GM12875 (cell line): ENCODE data around the gene RFT1.

Source experiments
- H3K4me3 ChIP-seq: one replicate; pipeline ENCODE4 v1.5.1; 2011; ENCODE audit warnings: low read depth, low read length, control low read depth
- TF ChIP-seq, protein P1 (sequence below): IDR thresholded peaks from 2 replicates; pipeline ENCODE4 v1.5.1; 2011; ENCODE audit warnings: low read depth, mild to moderate bottlenecking, control low read depth, inconsistent platforms, low read length, moderate library complexity, borderline replicate concordance; ENCODE audit not compliant: insufficient read depth

The RFT1 gene

DNA sequence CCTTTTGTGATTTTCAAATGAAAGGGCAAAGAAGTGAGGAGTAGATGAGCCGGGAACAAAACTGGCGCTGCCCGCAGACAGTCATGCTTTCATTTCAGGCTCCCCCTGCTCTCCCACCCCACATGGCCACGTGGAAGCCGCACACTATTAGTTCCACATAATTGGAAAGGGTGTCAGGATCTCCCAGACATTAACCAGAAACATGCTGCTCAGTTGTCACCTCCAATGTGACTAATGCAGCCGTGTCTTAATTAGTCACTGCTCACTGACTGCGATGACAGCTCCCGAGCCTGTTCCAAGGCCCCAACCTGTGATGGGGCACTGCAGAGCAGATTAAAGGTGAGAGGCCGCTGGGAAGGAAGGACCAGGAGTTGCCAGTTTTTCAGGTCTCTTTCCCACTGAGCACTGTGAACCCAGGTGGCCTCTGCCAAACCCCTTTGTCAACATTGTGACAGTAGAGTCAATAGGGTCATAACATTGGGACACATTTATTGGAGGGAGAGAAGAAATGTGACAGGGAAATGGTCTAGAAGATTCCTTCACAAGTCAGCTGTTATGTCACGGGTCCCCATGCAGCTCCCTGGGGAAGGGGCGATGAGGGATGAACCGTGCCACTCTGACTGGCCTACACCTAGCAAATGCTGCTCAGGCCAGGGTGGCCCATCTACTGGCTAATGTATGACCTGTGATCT is 45.8 kb downstream of the RFT1 start:
- no peak overlapping the region for H3K4me3 ChIP-seq
- TF ChIP-seq, protein P1, sequence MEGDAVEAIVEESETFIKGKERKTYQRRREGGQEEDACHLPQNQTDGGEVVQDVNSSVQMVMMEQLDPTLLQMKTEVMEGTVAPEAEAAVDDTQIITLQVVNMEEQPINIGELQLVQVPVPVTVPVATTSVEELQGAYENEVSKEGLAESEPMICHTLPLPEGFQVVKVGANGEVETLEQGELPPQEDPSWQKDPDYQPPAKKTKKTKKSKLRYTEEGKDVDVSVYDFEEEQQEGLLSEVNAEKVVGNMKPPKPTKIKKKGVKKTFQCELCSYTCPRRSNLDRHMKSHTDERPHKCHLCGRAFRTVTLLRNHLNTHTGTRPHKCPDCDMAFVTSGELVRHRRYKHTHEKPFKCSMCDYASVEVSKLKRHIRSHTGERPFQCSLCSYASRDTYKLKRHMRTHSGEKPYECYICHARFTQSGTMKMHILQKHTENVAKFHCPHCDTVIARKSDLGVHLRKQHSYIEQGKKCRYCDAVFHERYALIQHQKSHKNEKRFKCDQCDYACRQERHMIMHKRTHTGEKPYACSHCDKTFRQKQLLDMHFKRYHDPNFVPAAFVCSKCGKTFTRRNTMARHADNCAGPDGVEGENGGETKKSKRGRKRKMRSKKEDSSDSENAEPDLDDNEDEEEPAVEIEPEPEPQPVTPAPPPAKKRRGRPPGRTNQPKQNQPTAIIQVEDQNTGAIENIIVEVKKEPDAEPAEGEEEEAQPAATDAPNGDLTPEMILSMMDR, result no peak

DNA sequence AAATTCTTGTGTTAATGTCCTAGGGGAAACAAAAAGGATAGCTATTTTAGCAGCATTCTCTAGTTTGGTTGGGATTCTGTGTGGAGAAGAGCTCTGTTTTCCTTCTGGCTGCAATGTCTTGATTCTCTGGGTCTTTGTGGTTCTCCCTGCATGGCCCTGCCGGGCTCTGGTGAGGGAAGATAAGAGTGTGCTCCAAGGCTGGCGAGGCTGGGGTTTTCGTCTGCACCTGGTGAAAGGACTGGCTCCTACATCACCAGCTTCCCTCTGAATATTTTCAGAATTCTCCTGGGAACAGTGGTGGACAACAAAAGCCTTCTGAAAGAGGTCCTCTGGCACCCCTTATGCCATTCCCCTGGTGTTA is 46.3 kb downstream of the RFT1 start:
- no peak overlapping the region for H3K4me3 ChIP-seq
- TF ChIP-seq, protein P1, result no peak

DNA sequence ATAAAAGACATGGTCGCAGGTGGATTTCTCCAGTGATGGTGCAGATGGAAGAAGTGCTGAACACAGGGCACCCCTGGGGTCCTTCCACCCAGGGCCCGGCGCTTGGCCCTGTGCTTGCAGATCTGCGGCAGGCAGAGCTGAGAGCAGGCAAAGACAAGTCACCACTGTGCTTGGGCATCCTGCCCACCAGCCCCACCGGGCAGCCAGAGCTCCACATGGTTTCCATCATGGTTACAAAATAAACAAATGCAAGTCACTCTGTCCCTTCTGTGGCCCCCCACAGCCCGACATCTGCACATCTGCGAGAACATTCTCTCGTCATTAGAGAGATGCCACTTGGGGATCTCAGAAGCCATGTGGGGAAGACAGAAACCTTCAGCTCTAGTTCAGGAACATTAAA is 46.7 kb downstream of the RFT1 start:
- TF ChIP-seq, protein P1, result no peak
- H3K4me3 ChIP-seq, result no peak overlapping the region

DNA sequence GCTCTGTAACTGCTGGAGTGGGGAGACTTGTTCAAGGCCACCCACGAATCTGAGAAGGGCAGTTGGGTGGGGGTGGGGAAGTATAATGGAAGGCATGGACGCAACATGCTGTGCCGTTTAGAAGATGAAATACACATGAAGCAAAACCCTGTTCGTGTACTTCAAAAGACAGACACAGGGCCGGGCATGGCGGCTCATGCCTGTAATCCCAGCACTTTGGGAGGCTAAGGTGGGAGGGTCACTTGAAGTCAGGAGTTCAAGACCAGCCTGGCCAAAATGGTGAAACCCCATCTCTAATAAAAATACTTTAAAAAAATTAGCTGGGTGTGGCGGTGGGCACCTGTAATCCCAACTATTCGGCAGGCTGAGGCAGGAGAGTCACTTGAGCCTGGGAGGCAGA is 47.5 kb downstream of the RFT1 start:
- TF ChIP-seq, protein P1, result no peak
- H3K4me3 ChIP-seq, result no peak overlapping the region

DNA sequence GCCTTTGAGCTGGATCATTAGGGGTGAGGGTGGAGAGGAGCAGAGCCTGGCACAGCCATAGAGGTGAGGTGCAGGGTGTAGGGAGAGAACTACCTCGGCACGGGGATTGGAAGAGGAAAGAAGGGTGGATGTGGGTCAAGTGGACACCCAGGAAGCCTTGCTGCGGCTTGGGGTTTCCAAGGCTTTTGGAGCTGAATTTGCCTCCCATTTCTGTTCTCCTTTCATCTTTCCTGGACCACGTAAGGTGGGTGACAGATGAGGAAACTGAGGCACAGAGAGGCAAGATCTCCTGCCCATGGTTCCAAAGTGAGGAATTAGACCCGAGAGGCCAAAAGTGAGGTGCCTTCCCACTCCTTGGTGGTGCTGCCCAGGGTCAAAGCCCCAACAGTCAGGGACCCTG is 48.9 kb downstream of the RFT1 start:
- TF ChIP-seq, protein P1, result no peak
- H3K4me3 ChIP-seq, result no peak overlapping the region

DNA sequence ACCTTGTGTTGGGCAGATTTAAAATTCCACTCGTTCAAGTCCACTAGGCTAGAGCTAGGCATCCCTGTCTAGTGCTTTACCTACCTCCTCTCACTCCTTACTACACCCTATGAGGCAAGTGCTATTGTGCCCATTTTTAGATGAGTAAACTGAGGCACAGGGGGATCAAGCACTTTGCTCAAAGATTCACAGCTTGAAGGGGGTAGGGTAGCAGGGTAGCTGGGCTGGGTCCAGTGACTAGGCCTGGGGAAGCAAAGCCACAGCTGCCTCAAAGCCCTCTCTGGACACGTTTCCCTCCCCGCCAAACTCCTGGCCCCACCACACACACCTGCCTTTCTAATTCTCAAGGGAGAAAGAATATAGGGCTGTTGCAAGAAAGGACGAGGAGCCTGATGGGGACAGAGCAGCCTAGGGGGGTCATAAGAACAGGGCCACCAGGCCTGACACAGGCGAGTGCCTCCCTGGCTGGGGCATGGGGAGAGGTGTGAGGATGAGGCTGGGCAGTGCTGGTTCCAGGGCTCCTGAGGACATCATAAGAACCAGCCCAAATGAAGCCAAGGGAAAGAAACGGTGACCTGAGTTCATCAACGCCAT is 49.5 kb downstream of the RFT1 start:
- TF ChIP-seq, protein P1, result no peak
- no peak overlapping the region for H3K4me3 ChIP-seq

DNA sequence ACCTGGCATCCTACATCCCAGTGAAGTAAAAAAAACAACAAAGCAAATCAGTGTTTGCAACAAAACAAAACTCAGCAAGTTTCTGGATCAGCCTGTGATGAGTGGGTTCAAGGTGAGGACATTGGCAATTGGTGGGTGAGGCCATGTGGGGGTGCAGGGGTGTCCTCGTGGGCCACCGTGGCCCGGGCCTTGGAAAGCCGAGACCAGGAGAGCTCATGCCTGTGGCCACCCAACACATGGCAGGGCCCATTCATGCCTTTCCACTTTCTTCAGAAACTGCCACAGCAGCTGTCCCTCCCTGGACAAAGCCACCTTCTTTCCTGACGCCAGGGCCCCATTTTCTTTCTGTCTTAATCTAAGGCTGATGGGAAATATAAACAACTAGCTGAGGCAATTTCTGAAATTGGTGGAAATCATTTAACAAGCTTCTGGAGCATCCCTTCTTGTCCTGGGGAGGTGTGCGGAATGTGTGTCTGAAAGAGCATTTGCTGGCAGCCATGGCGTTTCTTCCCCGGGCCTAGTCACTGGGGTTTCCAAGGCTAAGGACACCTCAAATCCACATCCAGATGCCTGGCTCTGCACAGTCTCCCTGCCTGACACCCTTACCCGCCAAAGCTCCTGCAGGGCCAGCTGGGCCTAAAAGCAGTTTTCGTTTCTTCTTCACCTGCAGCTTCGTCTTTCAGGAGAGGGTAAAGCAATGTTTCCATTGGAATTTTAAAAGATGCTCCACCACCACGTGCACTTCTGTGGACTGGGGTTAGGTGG is 50.3 kb downstream of the RFT1 start:
- H3K4me3 ChIP-seq, result no peak overlapping the region
- TF ChIP-seq, protein P1, result no peak
